Right lobe of liver (tissue), 4 donors: Measurements from ENCODE around the gene PTPRN2.

ENCODE experiments used
- POLR2A ChIP-seq: fragments of 450-650 bp; IDR thresholded peaks from one replicate; pipeline ENCODE4 v1.6.1; 2017; ENCODE audit warnings: antibody characterized with exemption, mild to moderate bottlenecking
- TF ChIP-seq, protein P1 (sequence below), 4 donors: fragments of 200-600 bp in 3 of 4; fragments of 450-650 bp in 1 of 4; IDR thresholded peaks; one replicate each; pipeline versions ENCODE4 v1.5.1 to v1.8.0; 2016 to 2022; ENCODE audit warnings: antibody characterized with exemption in 4 of 4, mild to moderate bottlenecking in 2 of 4
- donor health status: DM: no; HTN: no; CAD: no.
- donor health status: DM: no; HTN: no; CAD: no.
- donor health status: DM: no; HTN: yes; CAD: no.

DNA sequence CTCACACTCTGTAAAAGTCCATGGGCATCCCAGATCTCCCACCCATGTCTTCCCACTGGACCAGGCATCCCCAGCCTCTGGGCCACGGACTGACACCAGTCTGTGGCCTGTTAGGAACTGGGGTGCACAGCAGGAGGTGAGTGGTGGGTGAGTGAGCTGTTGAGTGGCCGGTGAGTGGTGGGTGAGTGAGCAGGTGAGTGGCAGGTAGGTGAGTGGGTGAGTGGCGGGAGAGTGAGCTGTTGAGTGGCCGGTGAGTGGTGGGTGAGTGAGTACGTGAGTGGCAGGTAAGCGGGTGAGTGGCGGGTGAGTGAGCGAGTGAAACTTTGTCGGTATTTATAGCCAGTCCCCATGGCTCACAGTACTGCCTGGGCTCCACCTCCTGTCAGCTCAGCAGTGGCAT, 779.6 kb downstream of the PTPRN2 start:
- TF ChIP-seq, protein P1, sequence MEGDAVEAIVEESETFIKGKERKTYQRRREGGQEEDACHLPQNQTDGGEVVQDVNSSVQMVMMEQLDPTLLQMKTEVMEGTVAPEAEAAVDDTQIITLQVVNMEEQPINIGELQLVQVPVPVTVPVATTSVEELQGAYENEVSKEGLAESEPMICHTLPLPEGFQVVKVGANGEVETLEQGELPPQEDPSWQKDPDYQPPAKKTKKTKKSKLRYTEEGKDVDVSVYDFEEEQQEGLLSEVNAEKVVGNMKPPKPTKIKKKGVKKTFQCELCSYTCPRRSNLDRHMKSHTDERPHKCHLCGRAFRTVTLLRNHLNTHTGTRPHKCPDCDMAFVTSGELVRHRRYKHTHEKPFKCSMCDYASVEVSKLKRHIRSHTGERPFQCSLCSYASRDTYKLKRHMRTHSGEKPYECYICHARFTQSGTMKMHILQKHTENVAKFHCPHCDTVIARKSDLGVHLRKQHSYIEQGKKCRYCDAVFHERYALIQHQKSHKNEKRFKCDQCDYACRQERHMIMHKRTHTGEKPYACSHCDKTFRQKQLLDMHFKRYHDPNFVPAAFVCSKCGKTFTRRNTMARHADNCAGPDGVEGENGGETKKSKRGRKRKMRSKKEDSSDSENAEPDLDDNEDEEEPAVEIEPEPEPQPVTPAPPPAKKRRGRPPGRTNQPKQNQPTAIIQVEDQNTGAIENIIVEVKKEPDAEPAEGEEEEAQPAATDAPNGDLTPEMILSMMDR (IDR thresholded peaks at IDR 0.05), result no peak
- no peak for TF ChIP-seq POLR2A
